Common myeloid progenitor, CD34-positive (primary cell): ENCODE measurements around the gene CHD1L. TPM values are rescaled to one million over a fixed set of nuclear protein-coding genes. Genes with fewer than 3 reads are reported as not detected.
A peak's percentile ranks its signal among the peaks of the same experiment; 100 is the strongest.
"Not testable (repeated sequence)": the region's sequence is repeated elsewhere in the genome, so short reads cannot be mapped to it uniquely, and the experiment has no call there.

ENCODE experiments used
- CTCF ChIA-PET: fragments of 350-600 bp; sonication (Branson Sonifier 250); formaldehyde crosslinking; loops from one replicate; lab custom pipeline; 2021; ENCODE audit warnings: antibody characterized with exemption; lab: Charles Lee
- POLR2A ChIA-PET: fragments of 350-600 bp; sonication (Branson Sonifier 250); formaldehyde crosslinking; loops from one replicate; lab custom pipeline; 2021; ENCODE audit warnings: antibody characterized with exemption; lab: Charles Lee
- DNase-seq, 3 donors: peaks; one replicate each; pipeline versions ENCODE4 v3.0.0 to v3.0.0-alpha.2; 2013
- H3K27ac ChIP-seq, 2 experiments: 1 replicate in 1 of 2; 2 replicates in 1 of 2; pipeline ENCODE4 v1.7.0; 2013; ENCODE audit warnings: inconsistent platforms in 2 of 2, low read length in 2 of 2, mild to moderate bottlenecking in 2 of 2, low read depth in 1 of 2, moderate library complexity in 1 of 2; ENCODE audit not compliant: severe bottlenecking in 2 of 2, insufficient read depth in 1 of 2, poor library complexity in 1 of 2
- H3K27me3 ChIP-seq, 5 experiments: replicated peaks in 2 of 5; 1 replicate in 3 of 5; 2 replicates in 2 of 5; pipeline versions ENCODE4 v1.6.1 to v1.7.0; 2013; ENCODE audit warnings: low read length in 4 of 5, mild to moderate bottlenecking in 2 of 5, moderate library complexity in 2 of 5, inconsistent platforms in 1 of 5; ENCODE audit not compliant: insufficient read depth in 5 of 5, control insufficient read depth in 4 of 5
- H3K36me3 ChIP-seq, 4 experiments: 1 replicate in 2 of 4; 2 replicates in 2 of 4; pipeline versions ENCODE4 v1.6.1 to v1.7.0; 2013; ENCODE audit warnings: low read length in 3 of 4, control low read depth in 1 of 4, mild to moderate bottlenecking in 1 of 4; ENCODE audit not compliant: control insufficient read depth in 4 of 4, insufficient read depth in 4 of 4
- H3K4me1 ChIP-seq, 4 experiments: 1 replicate in 3 of 4; 2 replicates in 1 of 4; pipeline versions ENCODE4 v1.6.1 to v1.7.1; 2013; ENCODE audit warnings: low read length in 3 of 4, mild to moderate bottlenecking in 3 of 4, control low read depth in 1 of 4, inconsistent platforms in 1 of 4, moderate library complexity in 1 of 4; ENCODE audit not compliant: control insufficient read depth in 4 of 4, insufficient read depth in 4 of 4; ENCODE audit errors: control extremely low read depth in 1 of 4
- H3K4me3 ChIP-seq, 7 experiments: 1 replicate in 4 of 7; 2 replicates in 3 of 7; pipeline versions ENCODE4 v1.5.1 to v1.7.0; 2013; ENCODE audit warnings: mild to moderate bottlenecking in 7 of 7, low read length in 6 of 7, moderate library complexity in 6 of 7, inconsistent platforms in 2 of 7, low read depth in 2 of 7, control low read depth in 1 of 7; ENCODE audit not compliant: insufficient read depth in 4 of 7, control insufficient read depth in 1 of 7; ENCODE audit errors: extremely low read depth in 1 of 7
- H3K9me3 ChIP-seq, 5 experiments: 1 replicate in 4 of 5; 2 replicates in 1 of 5; pipeline versions ENCODE4 v1.6.1 to v1.7.1; 2013; ENCODE audit warnings: low read length in 4 of 5, mild to moderate bottlenecking in 2 of 5, inconsistent platforms in 1 of 5, low read depth in 1 of 5, moderate library complexity in 1 of 5; ENCODE audit not compliant: control insufficient read depth in 4 of 5, insufficient read depth in 2 of 5; ENCODE audit errors: control extremely low read depth in 1 of 5
- WGBS: methylation state at CpG from one replicate; pipeline ENCODE4 v1.1.5; 2013; ENCODE audit not compliant: insufficient coverage; 5-methylcytosine and 5-hydroxymethylcytosine counted together
- polyA plus RNA-seq: library from polyadenylated mRNA; unstranded; fragments of 120-200 nt; gene quantifications from one replicate; pipeline ENCODE4 v1.2.1, GENCODE V29; 2013

Gene CHD1L
- polyA plus RNA-seq, result 76.6 TPM

GRCh38 chr1:147242449-147243227 is at the start of gene CHD1L:
CHD1L (plus strand) TSS chr1:147242684; CDS start chr1:147242704, 20 bp downstream.
- no peaks in the 10 kb centered on the region for H3K27me3 ChIP-seq
- ChIA-PET CTCF (interaction anchor here (0.6 to 1.8 kb wide), 20 partner anchors 11 to 87 kb away, joined by 3 to 11 read pairs (median 4); no protein-coding TSS in a partner anchor), POLR2A (interaction anchor here (0.7 to 1.5 kb wide), 4 partner anchors 17 to 74 kb away, joined by 3 to 5 read pairs (median 4); partner anchors contain the start of genes FMO5 and PRKAB2)
- H3K27ac ChIP-seq, result peak within 1 kb of the TSS; percentile 69 to 87
- peaks cover 0 to 8% (median 0%) of the 10 kb centered on the region in 4 experiments for H3K36me3 ChIP-seq
- H3K9me3 ChIP-seq, result no peaks in the 10 kb centered on the region
- WGBS, result 0% methylated on average over 74 of the region's 82 CpGs
- peak; percentile 97 to 98 (median 98) for DNase-seq
- H3K4me3 ChIP-seq, result peak within 1 kb of the TSS; percentile 68 to 95 (median 86)
- peaks cover 16 to 47% (median 31%) of the 10 kb centered on the region in 4 experiments for H3K4me1 ChIP-seq

- H3K36me3 ChIP-seq, POLR2A ChIA-PET, H3K27me3 ChIP-seq, CTCF ChIA-PET, H3K9me3 ChIP-seq, H3K27ac ChIP-seq, DNase-seq, H3K4me1 ChIP-seq, H3K4me3 ChIP-seq: not testable (repeated sequence)
- 95% methylated on average over 3 of the region's 3 CpGs for WGBS
Observed at GRCh38 chr1:147197324-147197723, 45.2 kb upstream of the CHD1L start.

- Histone ChIP-seq H3K4me3 (no peak overlapping the region), H3K27ac (no peak overlapping the region), H3K36me3 (peaks cover 0 to 3% (median 0%) of the 10 kb centered on the region in 4 experiments), H3K4me1 (peaks cover 0 to 9% (median 6%) of the 10 kb centered on the region in 4 experiments), H3K9me3 (peaks cover 0 to 2% (median 0%) of the 10 kb centered on the region in 5 experiments), H3K27me3 (no peaks in the 10 kb centered on the region)
- POLR2A ChIA-PET, result interaction anchor here (0.8 kb wide), 1 partner anchor 311 kb away, joined by 3 read pairs; no protein-coding TSS in a partner anchor
- 90% methylated on average over 2 of the region's 4 CpGs for WGBS
- no peak for DNase-seq
- CTCF ChIA-PET, result interaction anchor here (1.2 to 1.7 kb wide), 3 partner anchors 28 to 42 kb away, joined by 3 to 4 read pairs (median 4); no protein-coding TSS in a partner anchor
Observed at GRCh38 chr1:147201276-147201675, 41.2 kb upstream of the CHD1L start.

- ChIA-PET CTCF (interaction anchor here (1.2 to 1.4 kb wide), 2 partner anchors 28 to 30 kb away, joined by 3 to 4 read pairs; no protein-coding TSS in a partner anchor), POLR2A (interaction anchor here (0.8 kb wide), 1 partner anchor 310 kb away, joined by 3 read pairs; no protein-coding TSS in a partner anchor)
- no CpG with 5 or more reads among the region's 1 CpG for WGBS
Observed at GRCh38 chr1:147201786-147202185, 40.7 kb upstream of the CHD1L start.

GRCh38 chr1:147202576-147202975 is 39.9 kb upstream of the CHD1L start:
- POLR2A ChIA-PET, result no interaction called here
- WGBS, result 100% methylated on average over 1 of the region's 2 CpGs
- Histone ChIP-seq H3K4me1 (peaks cover 0 to 9% (median 6%) of the 10 kb centered on the region in 4 experiments), H3K27ac (no peak overlapping the region), H3K27me3 (no peaks in the 10 kb centered on the region), H3K4me3 (no peak overlapping the region), H3K9me3 (no peaks in the 10 kb centered on the region), H3K36me3 (peaks cover 0 to 2% (median 0%) of the 10 kb centered on the region in 4 experiments)
- CTCF ChIA-PET, result no interaction called here
- DNase-seq, result no peak

More at GRCh38 chr1:147201786-147202185, 40.7 kb upstream of the CHD1L start:
- H3K4me3 ChIP-seq, result no peak overlapping the region
- H3K9me3 ChIP-seq, result no peaks in the 10 kb centered on the region
- H3K4me1 ChIP-seq, result peaks cover 0 to 9% (median 6%) of the 10 kb centered on the region in 4 experiments
- no peak for DNase-seq
- no peaks in the 10 kb centered on the region for H3K27me3 ChIP-seq
- H3K36me3 ChIP-seq, result peaks cover 0 to 3% (median 0%) of the 10 kb centered on the region in 4 experiments
- no peak overlapping the region for H3K27ac ChIP-seq

- DNase-seq, result peak in 2 of 3 donors; percentile 20 to 42
- WGBS, result 57% methylated on average over 2 of the region's 3 CpGs
- Histone ChIP-seq H3K4me3 (no peak overlapping the region), H3K4me1 (peaks cover 0 to 9% (median 6%) of the 10 kb centered on the region in 4 experiments), H3K27ac (no peak overlapping the region), H3K36me3 (peaks cover 0 to 3% (median 0%) of the 10 kb centered on the region in 4 experiments), H3K27me3 (no peaks in the 10 kb centered on the region), H3K9me3 (no peaks in the 10 kb centered on the region)
- CTCF ChIA-PET, result no interaction called here
- POLR2A ChIA-PET, result no interaction called here
Observed at GRCh38 chr1:147204080-147204479, 38.4 kb upstream of the CHD1L start.
